ENCODE data around the gene ZNF581.

Gene ZNF581

GRCh38 chr19:55669418-55670279, 26.2 kb downstream of the ZNF581 start:
- DNase-seq = no peak

- DNase-seq = no peak
These were observed 27.0 kb downstream of the ZNF581 start for GRCh38 chr19:55670280-55671053.

- no peak for DNase-seq
These were observed 27.6 kb downstream of the ZNF581 start for GRCh38 chr19:55671054-55671378.

- DNase-seq = no peak
These were observed 29.0 kb downstream of the ZNF581 start for GRCh38 chr19:55672418-55672817.

DNA sequence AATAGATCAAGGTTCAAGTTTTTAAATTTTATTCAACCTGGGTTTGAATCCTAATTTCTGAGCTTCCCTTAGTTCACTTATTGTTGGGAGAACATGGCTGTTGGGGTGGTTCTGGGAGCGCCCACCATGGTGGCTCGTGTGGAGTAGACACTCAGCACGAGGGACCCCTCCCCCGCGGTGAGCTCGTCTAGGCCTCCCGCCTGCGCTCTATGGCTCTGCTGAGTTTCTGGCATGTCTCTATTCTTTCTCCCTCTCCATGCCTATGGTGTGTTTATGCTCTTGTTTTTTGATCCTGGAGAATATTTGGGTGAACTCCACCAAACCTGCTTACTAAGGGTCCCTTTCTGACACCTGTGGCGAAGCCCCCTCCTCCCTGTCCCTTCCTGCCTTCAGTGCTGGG, 30.0 kb downstream of the ZNF581 start:
- no peak for DNase-seq

- no peak for DNase-seq
These were observed 30.4 kb downstream of the ZNF581 start for GRCh38 chr19:55673889-55674288.

GRCh38 chr19:55674459-55674840, 31.0 kb downstream of the ZNF581 start:
- no peak for DNase-seq

DNA sequence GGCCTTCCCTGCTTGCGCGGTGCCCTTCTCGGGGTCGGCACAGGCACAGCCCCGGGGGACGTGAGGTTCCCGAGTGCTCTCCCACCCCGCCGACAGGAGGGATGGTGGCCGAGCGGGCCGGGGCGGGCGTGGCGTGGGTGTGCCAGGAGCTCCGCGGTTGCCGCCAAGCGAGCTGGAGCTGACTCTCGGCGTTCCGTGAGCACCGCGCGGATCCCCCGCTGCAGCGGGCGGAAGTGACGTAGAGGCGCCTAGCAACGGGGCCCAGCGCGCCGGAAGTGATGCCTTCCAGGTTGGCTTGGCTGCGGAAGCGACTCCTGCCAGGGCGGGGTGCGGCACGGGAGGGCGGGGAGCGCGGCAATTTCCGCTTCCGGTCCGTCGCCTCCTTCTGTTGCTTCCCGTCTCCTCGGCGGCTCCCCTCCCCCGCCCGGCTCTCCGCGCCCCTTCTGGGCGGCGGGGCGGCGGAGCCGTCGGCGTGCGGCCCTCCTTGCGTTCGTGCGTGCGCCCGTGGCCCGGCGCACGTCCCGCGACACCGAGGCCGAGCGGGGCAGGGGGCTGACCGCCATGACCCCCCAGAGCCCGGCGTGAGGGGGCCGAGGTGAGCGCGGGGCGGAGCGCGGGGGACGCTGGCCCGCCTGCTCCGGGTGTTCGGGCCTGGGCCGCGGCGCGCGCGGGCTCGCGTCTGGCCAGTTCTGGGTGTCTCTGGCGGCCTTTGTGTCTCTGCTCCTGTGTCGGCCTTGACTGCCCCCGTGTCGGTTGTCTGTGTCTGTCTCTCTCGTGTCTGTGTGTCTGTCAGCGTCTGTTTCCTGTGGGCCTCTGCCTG, 31.6 kb downstream of the ZNF581 start, which contains the start of gene EPN1:
TSS of gene EPN1 (plus strand) at position 386 of the 820 bp plus-strand sequence. CDS start 3,402 bp downstream, outside the sequence.
- DNase-seq = peak; percentile 99

DNA sequence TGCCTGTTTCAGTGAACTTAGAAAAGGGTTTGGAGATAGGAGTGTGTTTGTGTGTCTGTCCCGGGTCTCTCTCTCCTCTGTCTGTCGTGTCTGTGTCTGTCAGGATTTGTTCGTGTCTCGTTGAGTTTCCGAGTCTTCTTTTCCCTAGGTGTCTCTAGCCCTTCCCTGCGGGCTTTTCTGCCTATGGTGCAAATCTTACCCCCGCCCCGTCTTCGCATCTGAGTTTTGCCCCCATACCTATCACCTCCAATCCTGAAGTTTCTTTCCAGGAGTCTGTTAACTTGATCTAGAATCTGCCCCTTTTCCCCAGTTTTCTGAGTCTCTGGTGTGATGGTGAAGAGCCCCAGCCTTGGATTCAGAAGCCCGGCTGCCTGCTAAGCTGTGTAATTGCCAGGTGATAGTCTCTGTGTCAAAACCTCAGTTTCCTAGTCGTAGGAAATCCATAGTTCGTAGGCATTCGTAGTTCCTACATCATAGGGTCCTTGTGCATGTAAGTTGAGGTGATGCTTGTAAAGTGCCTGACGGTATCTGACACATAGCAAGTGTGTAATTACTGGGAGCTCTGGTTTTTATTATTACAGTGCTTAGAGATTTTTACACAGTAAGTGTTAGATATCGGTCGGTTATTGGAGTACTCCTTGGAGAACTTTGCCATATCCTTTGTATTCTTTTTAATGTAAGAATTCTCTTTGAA, 32.4 kb downstream of the ZNF581 start:
- no peak for DNase-seq

GRCh38 chr19:55676383-55676782, 32.9 kb downstream of the ZNF581 start:
- no peak for DNase-seq

GRCh38 chr19:55676889-55677505, 33.5 kb downstream of the ZNF581 start:
- DNase-seq = no peak

- DNase-seq = no peak
These were observed 34.2 kb downstream of the ZNF581 start for GRCh38 chr19:55677572-55678028.

GRCh38 chr19:55678121-55678671, 34.7 kb downstream of the ZNF581 start:
- DNase-seq = no peak

DNA sequence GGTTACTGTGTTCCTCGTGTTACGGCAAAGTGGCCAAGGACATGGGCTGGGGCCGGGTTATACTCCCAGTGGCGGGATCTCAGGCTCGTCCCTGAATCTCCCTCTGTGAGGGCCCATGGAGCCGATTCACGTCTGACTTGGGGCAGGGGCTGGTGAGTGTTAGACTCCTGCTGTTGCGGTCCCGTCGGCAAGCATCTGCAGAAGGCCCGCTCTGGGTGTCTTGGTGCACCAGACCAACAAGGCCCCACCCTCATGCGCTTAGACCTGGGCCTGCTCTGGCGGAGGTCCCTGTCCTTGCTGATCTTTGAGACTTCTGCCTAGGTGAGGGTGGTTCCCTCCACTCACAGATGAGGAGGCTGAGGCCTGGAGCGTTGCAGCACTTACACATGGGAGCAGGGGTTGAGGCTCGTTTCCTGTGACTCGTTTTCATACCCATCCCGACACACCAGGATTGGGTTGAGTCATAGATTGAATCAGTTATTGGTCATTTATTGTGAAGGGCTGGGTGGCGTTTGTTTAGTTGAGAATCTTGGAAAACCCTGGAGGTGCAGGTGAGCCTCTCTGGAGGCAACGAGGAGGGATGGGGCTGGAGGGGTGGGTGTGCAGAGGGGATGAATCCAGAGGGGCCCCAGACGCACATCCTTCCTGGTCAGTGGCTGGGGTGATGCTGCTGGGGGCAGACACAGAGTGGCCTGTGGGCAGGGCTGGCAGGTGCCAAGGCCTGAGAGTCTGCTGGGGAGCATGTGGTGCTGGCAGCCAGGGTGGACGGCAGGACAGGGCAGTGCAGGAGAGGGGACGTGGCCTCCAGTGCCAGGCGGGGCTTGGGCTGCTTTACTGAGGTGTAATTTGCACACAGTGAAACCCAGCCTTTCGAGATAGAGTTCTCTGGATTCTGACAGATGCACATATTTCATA, 36.2 kb downstream of the ZNF581 start:
- no peak for DNase-seq

- no peak for DNase-seq
These were observed 37.1 kb downstream of the ZNF581 start for GRCh38 chr19:55680339-55681130.

DNA sequence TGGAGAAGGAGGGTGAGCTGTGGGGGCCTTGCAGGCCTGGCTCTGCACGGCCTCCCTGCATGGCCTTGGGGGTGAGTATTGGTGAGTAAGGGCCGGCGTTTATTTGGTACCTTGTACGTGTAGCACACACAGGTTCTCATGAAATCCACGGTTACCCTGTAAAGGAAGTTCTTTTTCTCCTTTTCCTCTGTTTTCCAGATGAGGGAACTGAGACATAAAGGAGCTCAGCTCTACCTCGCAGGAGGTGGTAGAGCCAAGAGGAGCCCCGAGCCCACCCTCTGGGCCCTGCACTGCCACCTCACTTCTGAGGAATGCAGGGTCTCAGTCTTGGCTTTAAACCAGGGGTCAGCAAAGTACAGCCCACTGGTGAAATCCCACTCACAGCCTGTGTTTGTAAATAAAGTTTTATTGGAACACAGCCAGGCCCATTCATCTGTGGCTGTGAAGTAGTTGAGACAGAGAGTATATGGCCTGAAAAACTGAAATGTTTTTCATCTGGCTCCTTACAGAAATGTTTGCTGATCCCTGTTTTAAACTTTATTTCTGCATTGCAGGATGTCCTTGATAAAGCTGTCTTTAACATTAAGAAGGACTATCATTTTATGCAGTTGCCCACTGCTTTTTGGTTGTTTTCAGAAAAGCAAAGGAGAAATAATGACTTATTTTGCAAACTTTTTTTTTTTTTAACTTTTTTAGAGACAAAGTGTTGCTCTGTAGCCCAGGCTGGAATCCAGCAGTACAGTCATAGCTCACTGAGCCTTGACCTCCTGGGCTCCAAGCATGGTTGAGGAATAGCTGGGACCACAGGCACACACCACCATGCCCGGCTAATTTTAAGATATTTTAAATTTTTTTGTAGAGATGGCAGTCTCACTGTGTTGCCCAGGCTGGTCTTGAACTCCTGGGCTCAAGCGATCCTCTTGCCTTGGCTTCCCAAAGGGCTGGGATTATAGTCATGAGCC, 38.0 kb downstream of the ZNF581 start:
- DNase-seq = no peak

DNA sequence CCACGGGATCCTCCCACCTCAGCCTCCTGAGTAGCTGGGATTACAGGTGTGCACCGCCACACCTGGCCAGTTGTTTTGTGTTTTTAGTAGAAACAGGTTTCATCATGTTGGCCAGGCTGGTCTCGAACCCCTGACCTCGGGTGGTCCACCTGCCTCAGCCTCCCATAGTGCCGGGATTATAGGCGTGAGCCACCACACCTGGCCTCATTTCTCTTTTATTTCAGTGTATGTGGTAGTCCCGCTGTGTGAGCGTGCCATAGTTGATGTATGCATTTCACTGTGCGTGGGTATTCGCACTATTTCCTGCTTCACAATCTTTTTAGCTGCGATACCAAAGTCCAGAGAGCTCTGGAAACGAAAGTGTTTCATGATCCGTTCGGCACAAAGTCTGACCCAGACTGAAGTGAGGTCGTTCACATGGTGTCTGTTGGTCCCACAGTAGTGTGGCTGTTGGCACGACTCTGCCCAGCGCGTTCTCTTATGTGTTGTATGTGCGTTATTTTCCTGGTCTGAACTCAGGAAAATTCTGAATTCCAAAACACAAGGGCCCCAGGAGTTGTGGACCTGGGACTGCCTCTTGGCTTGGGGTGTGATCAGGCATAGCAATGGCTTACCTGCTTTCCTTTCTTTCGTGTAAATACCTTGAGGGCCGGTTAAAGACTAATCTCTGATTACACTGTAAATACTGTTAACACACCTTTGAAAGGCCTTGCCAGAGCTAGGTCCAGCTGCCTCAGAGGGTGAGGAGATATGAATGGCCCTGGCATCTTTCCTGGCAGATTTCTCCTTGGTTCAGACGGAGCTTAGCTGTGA, 40.2 kb downstream of the ZNF581 start:
- no peak for DNase-seq
